HG03280 (cell line): ENCODE data around the gene CTSZ.
A peak's percentile ranks its signal among the peaks of the same experiment; 100 is the strongest.
"Not testable (repeated sequence)": the region's sequence is repeated elsewhere in the genome, so short reads cannot be mapped to it uniquely, and the experiment has no call there.

Experiments used
- ATAC-seq: cut with Tn5 transposase; IDR thresholded peaks from one replicate; pipeline ENCODE4 v1.9.1; 2021; ENCODE audit warnings: mild to moderate bottlenecking, moderate library complexity; ENCODE audit not compliant: unreplicated experiment

Gene CTSZ

GRCh38 chr20:59014680-59015389, 7.8 kb upstream of the CTSZ start:
- ATAC-seq = no peak

DNA sequence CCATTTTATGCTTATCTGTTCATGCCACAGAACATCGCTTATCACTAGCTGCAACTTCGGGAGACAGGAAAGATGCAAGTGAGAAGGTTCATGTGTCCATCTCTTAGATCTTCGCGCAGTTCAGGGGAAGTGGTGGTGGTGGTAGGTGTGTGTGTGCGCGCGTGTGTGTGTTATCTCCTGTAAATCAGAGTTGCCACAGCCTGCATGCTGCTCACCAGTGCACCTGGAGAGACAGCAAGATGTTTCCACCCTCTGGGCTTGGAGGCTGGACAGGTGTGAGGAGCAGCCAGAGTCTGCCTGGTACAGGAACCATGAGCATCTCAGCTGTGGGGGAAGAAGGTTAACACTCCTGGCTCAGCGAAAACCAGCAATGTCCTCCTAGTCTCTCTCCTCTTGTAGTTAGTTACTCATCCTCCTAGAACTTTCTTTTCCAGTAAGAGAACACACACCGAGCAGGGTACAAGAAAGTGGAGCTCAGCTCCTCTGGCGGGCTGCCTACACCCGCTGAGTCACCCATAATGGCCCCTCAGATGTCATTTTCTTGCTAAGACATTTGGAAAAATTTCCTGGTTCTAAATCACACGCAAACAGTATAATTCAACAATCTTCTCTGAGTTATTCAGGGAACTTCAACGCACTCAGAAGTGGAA, 7.0 kb upstream of the CTSZ start:
- no peak for ATAC-seq

DNA sequence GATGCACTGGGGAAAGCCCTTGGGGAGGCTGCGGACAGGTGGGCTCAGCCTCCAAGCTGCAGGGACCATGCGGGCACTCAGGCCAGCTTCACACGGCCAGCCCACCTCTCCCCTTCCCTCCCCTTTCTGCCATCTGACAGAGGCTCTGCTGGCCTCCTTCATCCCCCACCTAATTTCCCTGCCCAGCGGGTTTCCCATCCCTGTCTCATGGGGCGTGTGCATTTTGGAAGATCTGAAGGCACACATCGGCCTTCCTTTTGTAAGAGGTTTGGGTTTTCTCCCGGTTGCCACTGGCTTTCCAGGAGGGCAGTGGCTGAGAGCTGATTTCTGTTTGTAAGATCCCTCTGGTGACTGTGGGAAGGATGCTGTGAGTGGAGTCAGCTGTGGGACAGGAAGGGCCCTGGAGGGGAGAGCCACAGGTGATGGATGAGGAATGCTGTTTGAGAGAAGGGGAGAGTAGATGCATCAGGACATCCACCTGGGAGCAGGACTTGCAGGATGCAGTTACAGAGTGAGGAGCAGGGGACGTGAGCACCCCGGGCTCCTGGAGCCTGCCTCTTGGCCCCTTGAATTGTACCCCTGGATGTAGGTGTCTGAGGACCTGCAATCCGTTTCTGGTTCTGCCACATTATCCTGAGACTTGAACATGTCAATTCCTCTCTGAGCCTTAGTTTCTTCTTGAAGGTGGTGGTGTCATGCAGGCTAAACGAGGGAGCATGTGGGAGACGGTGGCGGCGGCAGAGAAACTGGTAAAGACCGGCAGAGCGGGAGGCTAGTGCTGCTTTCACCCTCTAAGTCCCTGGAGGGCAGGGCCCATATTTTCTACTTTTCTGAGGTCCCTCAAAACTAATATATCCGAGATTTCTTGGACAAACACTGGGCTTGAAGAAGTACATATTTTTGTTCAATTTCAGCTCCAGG, 6.2 kb upstream of the CTSZ start:
- no peak for ATAC-seq

DNA sequence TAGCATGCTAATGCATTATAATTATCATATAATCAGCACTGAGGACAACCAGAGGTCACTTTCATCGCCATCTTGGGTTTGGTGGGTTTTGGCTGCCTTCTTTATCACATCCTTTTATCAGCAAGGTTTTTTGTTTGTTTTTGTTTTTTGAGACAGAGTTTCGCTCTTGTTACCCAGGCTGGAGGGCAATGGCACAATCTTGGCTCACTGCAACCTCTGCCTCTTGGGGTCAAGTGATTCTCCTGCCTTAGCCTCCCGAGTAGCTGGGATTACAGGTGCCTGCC, 4.8 kb upstream of the CTSZ start:
- not testable (repeated sequence) for ATAC-seq

GRCh38 chr20:59010995-59011873, 4.2 kb upstream of the CTSZ start:
- no peak for ATAC-seq

DNA sequence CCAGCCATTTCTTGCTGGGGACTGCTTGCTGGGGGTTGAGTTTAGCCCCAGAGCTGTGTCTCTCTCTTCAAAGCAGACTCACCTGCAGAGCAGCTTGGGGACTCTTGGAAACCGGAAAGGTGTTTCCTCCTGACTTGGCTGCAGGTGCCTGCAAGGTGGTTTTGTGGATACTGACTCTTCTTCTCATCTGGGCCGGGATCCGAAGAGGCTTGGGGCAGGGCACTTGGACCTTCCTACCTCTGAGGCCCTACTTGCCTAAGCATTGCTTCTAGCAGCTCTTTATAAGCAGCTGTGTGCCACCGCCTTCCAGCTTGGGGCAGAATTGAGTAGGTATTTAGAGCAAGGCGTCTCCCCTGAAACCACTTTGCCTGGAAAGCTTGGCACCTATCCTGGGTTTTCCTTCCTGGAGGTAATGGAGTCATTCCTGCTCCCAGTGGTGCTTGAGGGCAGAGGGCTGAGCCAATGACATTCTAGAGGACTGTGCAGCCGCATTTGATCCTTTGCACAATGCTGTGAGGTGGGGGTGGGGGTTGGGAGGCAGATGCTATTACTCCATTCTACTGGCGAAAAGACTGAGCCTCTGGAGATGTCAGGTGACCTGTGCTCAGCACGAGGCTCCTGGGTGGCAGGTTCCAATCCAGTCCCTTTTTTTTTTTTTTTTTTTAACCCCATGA, 3.4 kb upstream of the CTSZ start:
- no peak for ATAC-seq

DNA sequence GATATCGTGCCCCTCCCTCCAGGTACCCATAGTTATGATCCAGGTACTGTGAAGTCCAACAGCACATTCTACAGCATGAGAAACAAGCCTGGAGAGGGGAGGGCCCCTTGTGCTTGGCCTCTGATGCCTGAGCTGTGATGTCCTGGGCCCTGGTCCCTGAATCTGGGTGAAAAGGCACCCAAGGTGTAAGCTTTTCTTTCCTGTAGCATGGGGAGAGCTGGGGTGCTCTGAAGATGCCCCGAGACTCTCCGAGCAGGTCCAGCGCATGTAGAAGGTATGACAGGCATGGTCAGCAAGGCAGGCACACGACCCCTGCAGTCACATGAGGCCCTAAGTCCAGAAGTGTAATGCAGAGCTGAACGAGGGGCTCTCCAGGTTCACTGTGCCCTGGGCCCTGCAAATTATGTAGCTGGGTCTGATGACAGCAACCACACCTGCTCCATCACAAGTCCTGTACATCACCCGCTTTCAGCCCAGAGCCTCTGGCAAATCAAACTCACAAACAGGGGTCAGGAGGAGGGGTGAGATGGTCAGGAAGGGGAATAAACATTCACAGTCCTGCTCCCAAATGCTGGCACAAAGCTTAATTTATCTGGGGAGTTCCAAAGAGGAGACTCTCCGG, 1.8 kb upstream of the CTSZ start:
- no peak for ATAC-seq

GRCh38 chr20:59007665-59008511, 834 bp upstream of the CTSZ start:
- ATAC-seq = peak; percentile 33

- no peak for ATAC-seq
These were observed 739 bp downstream of the CTSZ start for GRCh38 chr20:59006167-59006863.

DNA sequence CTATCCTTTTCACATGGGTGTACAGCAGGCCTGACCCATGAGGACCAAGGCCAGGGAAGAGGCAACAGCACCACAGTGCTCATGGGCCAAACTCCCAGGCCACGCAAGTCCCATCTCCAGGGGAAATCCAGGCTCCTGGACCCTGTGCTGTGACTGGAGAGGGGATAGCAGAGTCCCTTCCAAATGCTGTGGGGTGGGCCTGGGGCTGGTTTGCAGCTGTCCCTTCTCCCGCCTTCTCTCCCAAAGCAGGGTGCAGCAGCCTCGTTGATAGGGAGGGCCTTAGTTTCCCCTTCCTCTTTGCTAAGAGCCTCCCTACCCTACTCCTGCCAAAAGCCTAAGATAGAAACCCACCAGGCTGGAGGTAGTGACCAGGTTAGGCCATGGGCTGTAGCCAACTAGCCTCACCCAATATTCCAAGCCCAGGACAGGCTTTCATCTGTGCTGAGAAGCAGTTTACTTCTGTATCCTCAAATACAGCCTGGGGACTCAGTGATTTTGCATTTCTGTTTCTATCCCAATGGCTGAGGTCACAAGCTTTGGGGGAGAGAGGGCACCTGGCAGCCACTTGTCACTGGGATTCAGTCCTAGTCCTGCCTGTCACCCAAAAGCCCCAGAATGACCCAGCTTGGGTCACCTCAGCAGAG, 1.4 kb downstream of the CTSZ start:
- ATAC-seq = no peak

- ATAC-seq = peak; percentile 57
These were observed 2.1 kb downstream of the CTSZ start for GRCh38 chr20:59004763-59005522.

DNA sequence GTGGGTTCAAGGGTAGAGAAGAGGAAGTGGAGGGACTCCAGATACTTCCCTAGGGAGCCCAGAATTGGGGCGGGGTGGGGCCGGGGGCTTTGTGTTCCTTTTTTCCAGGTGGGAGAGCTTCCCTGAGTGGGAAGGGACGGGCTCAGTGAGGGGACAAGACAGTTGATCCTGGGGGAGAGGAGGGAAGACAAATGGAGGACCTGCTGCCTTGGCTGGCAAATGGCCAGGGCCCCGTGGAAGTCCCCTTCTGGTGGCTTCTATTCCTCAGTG, 2.6 kb downstream of the CTSZ start:
- no peak for ATAC-seq

DNA sequence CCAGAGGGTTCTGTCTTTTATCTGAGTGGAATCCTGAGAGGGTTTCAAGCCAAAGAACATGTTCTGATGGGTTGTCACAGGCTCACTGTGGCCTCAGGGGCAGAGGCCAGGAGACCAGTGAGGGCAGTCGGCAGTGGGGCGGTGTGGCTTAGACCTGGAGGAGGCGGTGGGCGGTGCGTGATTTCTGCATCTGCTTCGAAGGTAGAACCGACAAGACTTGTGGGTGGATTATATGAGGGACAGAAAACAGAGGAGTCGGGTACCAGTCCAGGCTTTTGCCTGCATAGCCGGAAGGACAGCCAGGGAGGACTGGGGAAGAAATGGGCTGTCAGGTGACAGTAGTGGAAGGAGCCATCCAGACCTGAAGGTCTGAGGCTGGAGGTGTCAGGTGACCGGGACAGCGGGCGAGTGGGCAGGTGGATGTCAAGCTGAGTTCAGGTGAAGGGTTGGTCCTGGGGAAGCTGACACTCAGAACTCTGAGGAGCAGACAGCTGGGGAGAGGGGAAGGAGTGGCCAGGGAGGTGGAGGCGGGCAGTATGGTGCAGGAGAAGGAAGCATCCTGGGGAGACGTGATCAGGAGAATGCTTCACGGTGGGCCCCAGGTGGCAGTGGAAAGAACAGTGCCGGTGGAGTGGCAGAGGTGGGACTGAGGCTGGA, 3.1 kb downstream of the CTSZ start:
- no peak for ATAC-seq

DNA sequence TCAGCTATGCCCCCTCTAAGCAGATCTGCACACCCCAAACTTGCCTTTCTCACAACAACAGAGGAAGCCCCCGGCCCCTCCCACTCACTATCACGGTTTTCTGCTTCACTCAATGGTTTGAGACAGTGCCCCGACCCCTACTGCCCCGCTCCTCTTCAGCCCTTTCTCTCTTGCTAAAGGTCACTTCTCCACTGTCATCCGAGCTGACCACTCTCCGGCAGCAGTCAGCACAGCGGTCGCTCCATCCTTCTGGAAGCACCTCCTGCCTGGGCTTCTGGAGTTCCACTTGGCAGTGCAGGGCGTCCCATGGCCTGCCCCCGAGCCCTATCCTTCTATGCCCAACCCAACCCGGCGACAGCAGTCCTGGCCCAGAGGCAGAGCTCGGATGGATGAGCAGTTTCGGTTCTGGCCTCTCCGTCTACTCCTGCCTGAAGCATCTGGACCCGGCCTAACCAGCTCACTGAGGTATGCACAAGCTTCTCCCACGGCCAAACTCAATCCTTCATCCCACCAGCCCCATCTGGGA, 4.1 kb downstream of the CTSZ start:
- no peak for ATAC-seq

DNA sequence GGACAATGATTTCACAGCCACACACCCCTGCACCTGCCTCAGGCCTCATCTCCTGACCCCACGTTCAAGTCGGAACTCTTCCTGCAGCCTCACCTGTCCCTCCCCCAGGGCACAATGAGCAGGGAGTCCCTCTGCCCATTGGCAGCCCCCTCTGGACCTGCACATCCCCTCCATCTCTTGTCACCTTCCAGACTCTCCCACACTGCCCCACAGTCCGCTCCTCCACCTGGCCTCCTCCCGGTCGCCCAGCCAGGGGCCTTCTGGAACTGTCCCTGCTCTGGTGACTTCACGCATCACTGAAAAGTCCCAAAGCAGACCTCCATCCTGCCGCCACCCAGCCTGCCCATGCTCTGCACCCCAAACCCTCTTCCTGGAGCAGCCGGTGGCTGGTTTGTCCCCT, 4.7 kb downstream of the CTSZ start:
- ATAC-seq = no peak

DNA sequence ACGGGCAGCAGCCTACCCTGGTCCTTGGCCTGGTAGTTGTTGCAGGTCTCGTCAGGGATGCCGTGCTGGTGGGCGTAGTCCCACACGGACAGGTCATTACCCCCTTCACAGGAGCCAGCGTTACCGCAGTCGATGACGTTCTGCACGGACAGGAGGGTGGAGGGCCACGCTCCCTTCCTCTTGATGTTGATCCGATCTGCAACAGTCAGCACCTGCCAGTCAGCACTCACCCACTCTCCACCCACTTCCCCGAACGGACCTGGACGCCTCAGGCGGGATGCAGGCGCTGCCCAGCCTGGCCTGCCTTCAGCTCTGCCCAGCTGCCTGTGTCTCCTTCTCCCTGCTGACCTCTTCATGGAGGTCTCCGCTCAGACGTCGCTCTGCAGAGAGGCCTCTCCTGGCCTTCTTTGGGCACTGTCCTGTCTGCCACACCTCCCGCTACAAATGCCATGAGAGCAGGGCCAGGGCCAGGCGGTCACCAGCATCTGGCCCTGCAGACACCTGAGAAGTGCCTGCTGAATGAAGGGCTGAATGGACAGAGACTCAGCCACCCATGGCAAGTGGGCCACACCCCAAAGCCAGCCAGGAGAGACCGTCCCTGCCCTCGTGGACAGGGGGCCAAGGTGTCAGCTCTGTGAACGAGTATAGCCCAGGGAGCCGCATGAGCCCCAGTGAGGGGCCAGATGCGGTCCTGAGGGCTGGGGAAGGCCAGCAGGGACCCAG, 5.4 kb downstream of the CTSZ start:
- ATAC-seq = no peak
